Omental fat pad (tissue), 4 donors: Measurements from ENCODE around the gene PAFAH1B1. TPM values are rescaled to one million over a fixed set of nuclear protein-coding genes. Genes with fewer than 3 reads are reported as not detected.
A peak's percentile ranks its signal among the peaks of the same experiment; 100 is the strongest.

Source experiments
- ATAC-seq: fragments of 150-250 bp; one replicate; pipeline ENCODE4 v1.9.1; 2016; ENCODE audit warnings: mild to moderate bottlenecking, moderate library complexity; ENCODE audit not compliant: low FRiP score
- DNase-seq: peaks from one replicate; pipeline ENCODE4 v3.0.0-alpha.2; 2019; ENCODE audit warnings: low spot score
- CTCF ChIP-seq, 3 donors: fragments of 450-650 bp; IDR thresholded peaks; one replicate each; pipeline ENCODE4 v1.5.1; 2016 to 2017; ENCODE audit warnings: antibody characterized with exemption in 3 of 3, mild to moderate bottlenecking in 3 of 3, moderate library complexity in 2 of 3
- total RNA-seq, 4 donors: library from RNA; depleted of rRNA; stranded (reverse); fragments of >200 nt; gene quantifications; one replicate each; pipeline ENCODE4 v1.1.0, GENCODE V29; 2016

PAFAH1B1 gene
- total RNA-seq, 4 donors from 2014 or later: 82.8 to 109 (median 95.2) TPM

- ATAC-seq: no peak
- TF ChIP-seq CTCF (IDR thresholded peaks at IDR 0.05): no peak
- DNase-seq: no peak
These were observed 13.3 kb upstream of the PAFAH1B1 start for GRCh38 chr17:2580151-2580550.

GRCh38 chr17:2580661-2581060 lies 12.8 kb upstream of the PAFAH1B1 start:
- no peak for ATAC-seq
- no peak for DNase-seq
- TF ChIP-seq CTCF (IDR thresholded peaks at IDR 0.05): no peak

GRCh38 chr17:2582493-2582892 lies 11.0 kb upstream of the PAFAH1B1 start:
- TF ChIP-seq CTCF (IDR thresholded peaks at IDR 0.05): no peak
- DNase-seq (no peak), ATAC-seq (no peak)

GRCh38 chr17:2591040-2591640 lies 2.3 kb upstream of the PAFAH1B1 start:
- TF ChIP-seq CTCF (IDR thresholded peaks at IDR 0.05): no peak
- DNase-seq (no peak), ATAC-seq (no peak)

GRCh38 chr17:2593821-2594721 lies 617 bp downstream of the PAFAH1B1 start:
- ATAC-seq: peak; percentile 87
- peak; percentile 62 for DNase-seq
- no peak for TF ChIP-seq CTCF (IDR thresholded peaks at IDR 0.05)

GRCh38 chr17:2594722-2595599 lies 1.5 kb downstream of the PAFAH1B1 start:
- no peak for TF ChIP-seq CTCF (IDR thresholded peaks at IDR 0.05)
- DNase-seq: no peak
- ATAC-seq: no peak
